PFSK-1 (cell line): ENCODE results near the gene PCSK1N.

Experiments
- FOXP2 ChIP-seq: optimal IDR thresholded peaks from 2 replicates; pipeline ENCODE3; 2011; ENCODE audit warnings: borderline replicate concordance, control low read depth, inconsistent platforms; ENCODE audit not compliant: insufficient read depth; ENCODE audit errors: extremely low read length, extremely low read depth
- POLR2AphosphoS5 ChIP-seq: IDR thresholded peaks from 2 replicates; pipeline ENCODE4 v1.6.1; 2012; ENCODE audit warnings: low read depth, mild to moderate bottlenecking, control low read depth, low read length, moderate library complexity
- REST ChIP-seq, 2 experiments: IDR thresholded peaks; 2 replicates each; pipeline versions ENCODE4 v1.6.1 to v1.8.0; 2011 to 2012; ENCODE audit warnings: low read depth in 2 of 2, low read length in 2 of 2, control low read depth in 1 of 2, inconsistent platforms in 1 of 2, mild to moderate bottlenecking in 1 of 2, moderate library complexity in 1 of 2; ENCODE audit not compliant: insufficient read depth in 1 of 2
- SIN3A ChIP-seq: IDR thresholded peaks from 2 replicates; pipeline ENCODE4 v1.6.1; 2012; ENCODE audit warnings: mild to moderate bottlenecking, low read length, moderate library complexity, borderline replicate concordance; ENCODE audit not compliant: insufficient read depth
- TAF1 ChIP-seq: IDR thresholded peaks from 2 replicates; pipeline ENCODE4 v1.6.1; 2012; ENCODE audit warnings: low read length, control low read depth, borderline replicate concordance; ENCODE audit not compliant: insufficient read depth

Gene PCSK1N

GRCh38 chrX:48782216-48782615 is 53.2 kb downstream of the PCSK1N start:
- no peak for TF ChIP-seq TAF1
- no peak for TF ChIP-seq REST (IDR thresholded peaks at IDR 0.05; ENCODE audit: insufficient read depth in 1 of 2, low read depth in 2 of 2, low read length in 2 of 2)
- no peak for TF ChIP-seq POLR2AphosphoS5

GRCh38 chrX:48781705-48782104 is 53.7 kb downstream of the PCSK1N start:
- TF ChIP-seq TAF1 (no peak), POLR2AphosphoS5 (no peak), SIN3A (no peak), FOXP2 (no peak), REST (IDR thresholded peaks at IDR 0.05; ENCODE audit: insufficient read depth in 1 of 2, low read depth in 2 of 2, low read length in 2 of 2) (no peak)
